ENCODE measurements around the gene CEP104.

- TF ChIP-seq CTCF (optimal IDR thresholded peaks at IDR 0.05 in 1 of 3, IDR thresholded peaks at IDR 0.05 in 1 of 3, conservative IDR thresholded peaks at IDR 0.05 in 1 of 3; ENCODE audit: extremely low read depth in 1 of 3, insufficient read depth in 2 of 3, low read length in 3 of 3) (no peak), EZH2 (IDR thresholded peaks at IDR 0.05; ENCODE audit: low read length) (no peak)
Observed at GRCh38 chr1:3892748-3893147, 35.7 kb upstream of the CEP104 start.

All from keratinocyte (primary cell).